ENCODE results near the gene CXorf65.

Gene CXorf65

DNA sequence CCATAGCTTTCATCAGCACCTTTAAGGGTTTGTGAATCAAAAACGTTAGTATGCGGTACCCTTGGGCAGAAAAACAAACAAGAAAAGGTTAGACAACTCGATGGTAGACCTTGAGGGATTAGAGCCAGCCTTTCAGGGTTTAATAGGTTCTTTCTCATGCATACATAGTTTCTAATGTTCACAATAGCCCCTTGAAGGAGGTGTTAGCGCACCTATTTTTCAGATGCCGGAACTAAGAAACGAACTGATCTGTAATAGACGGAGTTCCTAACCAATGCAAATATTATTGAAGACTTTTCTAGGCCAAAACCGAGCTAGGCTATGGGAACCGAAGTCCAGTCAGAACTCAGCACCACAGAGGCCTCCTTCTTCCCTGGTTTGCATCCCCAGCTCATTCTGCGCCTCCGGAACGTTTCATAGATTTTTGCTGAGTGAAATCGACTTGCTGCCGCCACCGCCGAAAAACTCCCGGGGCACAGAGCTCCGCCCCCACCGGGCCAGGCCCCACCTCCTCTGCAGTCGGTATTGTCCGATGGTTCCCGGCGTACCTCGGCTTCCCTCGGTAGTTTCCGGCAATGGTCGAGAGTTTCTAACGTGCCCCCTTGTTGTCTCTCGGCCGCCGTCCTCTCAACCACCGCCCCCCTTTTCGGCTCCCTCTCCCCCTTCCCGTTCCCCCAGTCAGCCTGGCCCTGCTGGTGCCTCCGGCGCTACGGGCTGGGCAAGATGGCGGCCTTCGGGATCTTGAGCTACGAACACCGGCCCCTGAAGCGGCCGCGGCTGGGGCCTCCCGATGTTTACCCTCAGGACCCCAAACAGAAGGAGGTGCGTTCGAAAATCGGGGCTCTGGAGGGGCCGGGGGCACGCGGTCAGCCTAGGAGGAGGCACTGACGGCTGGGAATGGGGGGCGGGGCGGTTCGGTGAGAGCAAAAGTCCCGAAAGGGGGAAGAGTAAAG, 11.8 kb upstream of the CXorf65 start, which contains the start of gene MED12:
MED12 (plus strand) TSS at position 565 of the 953 bp plus-strand sequence; CDS start at position 724, 159 bp downstream.
- TF ChIP-seq, protein P1, sequence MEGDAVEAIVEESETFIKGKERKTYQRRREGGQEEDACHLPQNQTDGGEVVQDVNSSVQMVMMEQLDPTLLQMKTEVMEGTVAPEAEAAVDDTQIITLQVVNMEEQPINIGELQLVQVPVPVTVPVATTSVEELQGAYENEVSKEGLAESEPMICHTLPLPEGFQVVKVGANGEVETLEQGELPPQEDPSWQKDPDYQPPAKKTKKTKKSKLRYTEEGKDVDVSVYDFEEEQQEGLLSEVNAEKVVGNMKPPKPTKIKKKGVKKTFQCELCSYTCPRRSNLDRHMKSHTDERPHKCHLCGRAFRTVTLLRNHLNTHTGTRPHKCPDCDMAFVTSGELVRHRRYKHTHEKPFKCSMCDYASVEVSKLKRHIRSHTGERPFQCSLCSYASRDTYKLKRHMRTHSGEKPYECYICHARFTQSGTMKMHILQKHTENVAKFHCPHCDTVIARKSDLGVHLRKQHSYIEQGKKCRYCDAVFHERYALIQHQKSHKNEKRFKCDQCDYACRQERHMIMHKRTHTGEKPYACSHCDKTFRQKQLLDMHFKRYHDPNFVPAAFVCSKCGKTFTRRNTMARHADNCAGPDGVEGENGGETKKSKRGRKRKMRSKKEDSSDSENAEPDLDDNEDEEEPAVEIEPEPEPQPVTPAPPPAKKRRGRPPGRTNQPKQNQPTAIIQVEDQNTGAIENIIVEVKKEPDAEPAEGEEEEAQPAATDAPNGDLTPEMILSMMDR (IDR thresholded peaks at IDR 0.05; ENCODE audit: low read length, missing control alignments) = no peak
- peak; percentile 81 for DNase-seq (ENCODE audit: low read depth)
- H3K4me3 ChIP-seq (replicated peaks; ENCODE audit: low read depth, low read length) = peak within 1 kb of the TSS; percentile 69

- H3K4me3 ChIP-seq (replicated peaks; ENCODE audit: low read depth, low read length) = no peak overlapping the region
- no peak for DNase-seq (ENCODE audit: low read depth)
- TF ChIP-seq, protein P1 (IDR thresholded peaks at IDR 0.05; ENCODE audit: low read length, missing control alignments) = no peak
These were observed 10.8 kb upstream of the CXorf65 start for GRCh38 chrX:71117358-71117757.

- no peak overlapping the region for H3K4me3 ChIP-seq (replicated peaks; ENCODE audit: low read depth, low read length)
- no peak for DNase-seq (ENCODE audit: low read depth)
- TF ChIP-seq, protein P1 (IDR thresholded peaks at IDR 0.05; ENCODE audit: low read length, missing control alignments) = no peak
These were observed 5.4 kb upstream of the CXorf65 start for GRCh38 chrX:71111921-71112431.

- no peak within 1 kb of the TSS for H3K4me3 ChIP-seq (replicated peaks; ENCODE audit: low read depth, low read length)
- no peak for DNase-seq (ENCODE audit: low read depth)
- TF ChIP-seq, protein P1 (IDR thresholded peaks at IDR 0.05; ENCODE audit: low read length, missing control alignments) = no peak
These were observed 4.8 kb upstream of the CXorf65 start, which contains the start of gene IL2RG for GRCh38 chrX:71111141-71111843. TSS of gene IL2RG (minus strand) at chrX:71111577. CDS start at chrX:71111539, 38 bp downstream.

GRCh38 chrX:71109051-71109450, 2.5 kb upstream of the CXorf65 start:
- DNase-seq (ENCODE audit: low read depth) = no peak
- TF ChIP-seq, protein P1 (IDR thresholded peaks at IDR 0.05; ENCODE audit: low read length, missing control alignments) = no peak
- H3K4me3 ChIP-seq (replicated peaks; ENCODE audit: low read depth, low read length) = no peak overlapping the region

- TF ChIP-seq, protein P1 (IDR thresholded peaks at IDR 0.05; ENCODE audit: low read length, missing control alignments) = no peak
- DNase-seq (ENCODE audit: low read depth) = no peak
- no peak overlapping the region for H3K4me3 ChIP-seq (replicated peaks; ENCODE audit: low read depth, low read length)
These were observed 1.3 kb upstream of the CXorf65 start for GRCh38 chrX:71107762-71108360.

Data from fibroblast of pulmonary artery (primary cell).